WERI-Rb-1 (cell line): Measurements from ENCODE around the gene UQCR11.

Experiments used
- DNase-seq: peaks from one replicate; pipeline ENCODE4 v3.0.0-alpha.2; 2020
- H3K27ac ChIP-seq: fragments of 250-450 bp; sonication (Bioruptor Pico); 2 replicates; pipeline ENCODE4 v1.5.1; 2020; ENCODE audit warnings: mild to moderate bottlenecking, moderate library complexity
- H3K27me3 ChIP-seq: fragments of 250-450 bp; sonication (Bioruptor Pico); 2 replicates; pipeline ENCODE4 v1.5.1; 2021; ENCODE audit warnings: mild to moderate bottlenecking, low read depth, moderate library complexity; ENCODE audit not compliant: insufficient read depth, severe bottlenecking
- H3K36me3 ChIP-seq: fragments of 250-450 bp; sonication (Bioruptor Pico); 2 replicates; pipeline ENCODE4 v1.5.1; 2020; ENCODE audit warnings: mild to moderate bottlenecking, moderate library complexity
- H3K4me3 ChIP-seq: 2 replicates; pipeline ENCODE4 v1.5.1; 2011; ENCODE audit warnings: low read depth, mild to moderate bottlenecking, control low read depth, low read length
- H3K9me3 ChIP-seq: fragments of 250-450 bp; sonication (Bioruptor Pico); 2 replicates; pipeline ENCODE4 v1.5.1; 2021; ENCODE audit warnings: mild to moderate bottlenecking, moderate library complexity; ENCODE audit not compliant: severe bottlenecking
- TF ChIP-seq, protein P1 (sequence below): IDR thresholded peaks from 2 replicates; pipeline ENCODE4 v1.5.1; 2011; ENCODE audit warnings: low read depth, mild to moderate bottlenecking, control low read depth, inconsistent platforms, low read length

UQCR11 gene

GRCh38 chr19:1650650-1651567 is 45.6 kb upstream of the UQCR11 start:
- H3K27me3 ChIP-seq, result no peaks in the 10 kb centered on the region
- H3K4me3 ChIP-seq, result peak overlapping the region; percentile 84
- H3K27ac ChIP-seq, result peak overlapping the region; percentile 99
- TF ChIP-seq, protein P1, sequence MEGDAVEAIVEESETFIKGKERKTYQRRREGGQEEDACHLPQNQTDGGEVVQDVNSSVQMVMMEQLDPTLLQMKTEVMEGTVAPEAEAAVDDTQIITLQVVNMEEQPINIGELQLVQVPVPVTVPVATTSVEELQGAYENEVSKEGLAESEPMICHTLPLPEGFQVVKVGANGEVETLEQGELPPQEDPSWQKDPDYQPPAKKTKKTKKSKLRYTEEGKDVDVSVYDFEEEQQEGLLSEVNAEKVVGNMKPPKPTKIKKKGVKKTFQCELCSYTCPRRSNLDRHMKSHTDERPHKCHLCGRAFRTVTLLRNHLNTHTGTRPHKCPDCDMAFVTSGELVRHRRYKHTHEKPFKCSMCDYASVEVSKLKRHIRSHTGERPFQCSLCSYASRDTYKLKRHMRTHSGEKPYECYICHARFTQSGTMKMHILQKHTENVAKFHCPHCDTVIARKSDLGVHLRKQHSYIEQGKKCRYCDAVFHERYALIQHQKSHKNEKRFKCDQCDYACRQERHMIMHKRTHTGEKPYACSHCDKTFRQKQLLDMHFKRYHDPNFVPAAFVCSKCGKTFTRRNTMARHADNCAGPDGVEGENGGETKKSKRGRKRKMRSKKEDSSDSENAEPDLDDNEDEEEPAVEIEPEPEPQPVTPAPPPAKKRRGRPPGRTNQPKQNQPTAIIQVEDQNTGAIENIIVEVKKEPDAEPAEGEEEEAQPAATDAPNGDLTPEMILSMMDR, result no peak
- no peak for DNase-seq
- peaks cover 45% of the 10 kb centered on the region for H3K36me3 ChIP-seq
- no peaks in the 10 kb centered on the region for H3K9me3 ChIP-seq

- peaks cover 55% of the 10 kb centered on the region for H3K36me3 ChIP-seq
- no peaks in the 10 kb centered on the region for H3K9me3 ChIP-seq
- no peaks in the 10 kb centered on the region for H3K27me3 ChIP-seq
- no peak for DNase-seq
- TF ChIP-seq, protein P1, result no peak
- peak overlapping the region; percentile 99 for H3K27ac ChIP-seq
- peak overlapping the region; percentile 84; the same call in 1 of the 2 replicates for H3K4me3 ChIP-seq
Measured at GRCh38 chr19:1649706-1650649, 44.7 kb upstream of the UQCR11 start.

DNA sequence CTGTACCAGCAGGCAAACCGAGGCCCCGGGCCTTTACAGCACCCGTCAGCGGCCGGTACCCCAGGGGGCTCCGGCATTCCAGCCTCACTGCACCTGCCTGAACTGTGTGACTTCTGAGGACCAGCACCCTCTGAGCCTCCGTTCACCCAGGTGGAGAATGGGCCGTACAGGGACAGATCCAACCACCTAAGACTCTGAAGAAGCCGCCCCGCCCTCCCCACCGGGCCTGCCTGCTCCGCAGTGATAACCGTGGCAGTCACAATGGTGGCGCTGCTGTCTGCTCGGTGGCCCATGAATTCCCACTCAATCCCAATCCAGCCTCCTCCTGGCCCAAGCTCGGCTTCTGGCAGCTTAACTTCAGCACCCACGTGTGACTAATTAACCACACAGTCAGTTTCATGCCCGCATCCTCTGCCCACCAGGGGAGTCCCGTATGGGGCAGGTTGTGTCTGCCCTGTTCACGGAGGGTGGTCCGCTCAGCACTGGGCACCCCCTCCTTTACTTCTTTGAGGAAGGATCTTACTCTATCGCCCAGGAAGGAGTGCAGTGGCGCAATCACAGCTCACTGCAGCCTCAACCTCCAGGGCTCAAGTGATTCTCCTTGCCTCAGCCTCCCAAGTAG is 43.8 kb upstream of the UQCR11 start:
- Histone ChIP-seq H3K27ac (peak overlapping the region; percentile 31), H3K9me3 (no peaks in the 10 kb centered on the region), H3K4me3 (no peak overlapping the region), H3K27me3 (no peaks in the 10 kb centered on the region), H3K36me3 (peaks cover 64% of the 10 kb centered on the region)
- peak; percentile 38 for DNase-seq
- TF ChIP-seq, protein P1, result 0 out of 2 replicates have a peak, but pooled peaks have one; percentile 1

DNA sequence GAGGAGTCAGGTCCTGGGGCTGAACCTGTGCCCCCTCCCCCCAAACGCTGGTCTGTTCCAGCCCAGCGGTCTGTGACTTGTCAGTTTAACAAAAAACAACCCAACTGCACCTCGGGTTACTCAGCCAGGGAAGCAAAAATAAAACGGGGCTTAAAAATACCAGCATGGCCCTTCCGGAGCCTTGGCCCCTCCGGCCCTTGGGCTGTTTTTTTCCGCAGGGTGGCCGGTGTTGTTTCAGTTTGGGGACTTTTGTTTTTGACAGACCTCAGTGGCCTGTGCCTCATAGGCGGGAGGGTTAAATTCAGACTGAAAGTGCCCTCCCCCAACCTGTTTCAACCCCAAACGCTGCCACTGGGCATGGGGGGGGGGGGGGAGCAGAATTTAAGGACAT is 43.2 kb upstream of the UQCR11 start:
- Histone ChIP-seq H3K9me3 (no peaks in the 10 kb centered on the region), H3K36me3 (peaks cover 70% of the 10 kb centered on the region), H3K4me3 (no peak overlapping the region), H3K27ac (peak overlapping the region; percentile 31), H3K27me3 (no peaks in the 10 kb centered on the region)
- TF ChIP-seq, protein P1, result no peak
- DNase-seq, result no peak
